Measurements from ENCODE around the gene TGFBR1.
A peak's percentile ranks its signal among the peaks of the same experiment; 100 is the strongest.

TGFBR1 gene

GRCh38 chr9:99197124-99197630 is 92.3 kb downstream of the TGFBR1 start:
- Mint-ChIP-seq H3K4me1 (peaks cover 8 to 12% of the 10 kb centered on the region in 2 donors), H3K9me3 (no peaks in the 10 kb centered on the region), H3K27ac (no peak overlapping the region), H3K36me3 (peaks cover 3 to 8% of the 10 kb centered on the region in 2 donors), H3K27me3 (no peaks in the 10 kb centered on the region), H3K4me3 (no peak overlapping the region)
- DNase-seq (no peak), ATAC-seq (replicated peaks) (peak in 1 of 2 donors; percentile 36)

GRCh38 chr9:99197987-99198386 is 93.1 kb downstream of the TGFBR1 start:
- Mint-ChIP-seq H3K27me3 (no peaks in the 10 kb centered on the region), H3K4me3 (no peak overlapping the region), H3K9me3 (no peaks in the 10 kb centered on the region), H3K36me3 (peaks cover 3 to 8% of the 10 kb centered on the region in 2 donors), H3K4me1 (peaks cover 8 to 12% of the 10 kb centered on the region in 2 donors), H3K27ac (peak overlapping the region; percentile 42)
- no peak for ATAC-seq (replicated peaks)
- no peak for DNase-seq

- H3K4me1 Mint-ChIP-seq, result peaks cover 8 to 12% of the 10 kb centered on the region in 2 donors
- ATAC-seq (replicated peaks) (peak; percentile 50 to 74), DNase-seq (no peak)
- peak overlapping the region; percentile 42 for H3K27ac Mint-ChIP-seq
- no peaks in the 10 kb centered on the region for H3K9me3 Mint-ChIP-seq
- H3K36me3 Mint-ChIP-seq, result peaks cover 3 to 8% of the 10 kb centered on the region in 2 donors
- no peak overlapping the region for H3K4me3 Mint-ChIP-seq
- H3K27me3 Mint-ChIP-seq, result no peaks in the 10 kb centered on the region
These were observed 95.1 kb downstream of the TGFBR1 start for GRCh38 chr9:99199938-99200539.

- Mint-ChIP-seq H3K4me1 (peaks cover 6 to 8% of the 10 kb centered on the region in 2 donors), H3K36me3 (peaks cover 6% of the 10 kb centered on the region in 2 donors), H3K27me3 (no peaks in the 10 kb centered on the region), H3K4me3 (no peak overlapping the region), H3K9me3 (peaks cover 0 to 6% of the 10 kb centered on the region in 2 donors), H3K27ac (no peak overlapping the region)
- no peak for DNase-seq
- ATAC-seq (replicated peaks), result no peak
These were observed 96.7 kb downstream of the TGFBR1 start for GRCh38 chr9:99201603-99202002.
